Body of pancreas (tissue), 4 donors: ENCODE data around the gene MBD3. TPM values are rescaled to one million over a fixed set of nuclear protein-coding genes. Genes with fewer than 3 reads are reported as not detected.

ENCODE experiments used
- ATAC-seq: fragments of 150-250 bp; one replicate; pipeline ENCODE4 v1.9.1; 2016
- DNase-seq, 4 donors: peaks; one replicate each; pipeline ENCODE4 v3.0.0-alpha.2; 2019
- H3K27ac ChIP-seq, 4 donors: fragments of 200-600 bp; sonication (generic); 1 replicate in 3 of 4; 2 replicates in 1 of 4; pipeline versions ENCODE4 v1.5.1 to v1.6.1; 2016 to 2019; ENCODE audit warnings: mild to moderate bottlenecking in 1 of 4, mixed read lengths in 1 of 4, moderate library complexity in 1 of 4
- H3K27me3 ChIP-seq, 2 donors: fragments of 200-600 bp; sonication (generic); one replicate each; pipeline ENCODE4 v1.6.0; 2016; ENCODE audit warnings: mild to moderate bottlenecking in 1 of 2
- H3K36me3 ChIP-seq, 2 donors: fragments of 200-600 bp; sonication (generic); replicated peaks in 1 of 2; 2 replicates each; pipeline ENCODE4 v1.5.1; 2016; ENCODE audit warnings: low read depth in 2 of 2; ENCODE audit not compliant: insufficient read depth in 1 of 2
- H3K4me1 ChIP-seq: fragments of 200-600 bp; sonication (generic); one replicate; pipeline ENCODE4 v1.6.0; 2016
- H3K4me3 ChIP-seq, 2 donors: fragments of 200-600 bp; sonication (generic); 1 replicate in 1 of 2; 2 replicates in 1 of 2; pipeline ENCODE4 v1.5.1; 2016 to 2019
- H3K9me3 ChIP-seq, 3 donors: fragments of 200-600 bp; sonication (generic); 1 replicate in 2 of 3; 2 replicates in 1 of 3; pipeline ENCODE4 v1.5.1; 2016
- CTCF ChIP-seq, 7 experiments: fragments of 450-650 bp in 4 of 7; fragments of 200-600 bp in 3 of 7; sonication (generic) in 3 of 7; IDR thresholded peaks; one replicate each; pipeline ENCODE4 v1.5.1; 2016 to 2019; ENCODE audit warnings: antibody characterized with exemption in 7 of 7
- POLR2A ChIP-seq, 3 donors: fragments of 450-650 bp; IDR thresholded peaks; one replicate each; pipeline ENCODE4 v1.6.1; 2016; ENCODE audit warnings: antibody characterized with exemption in 3 of 3, mild to moderate bottlenecking in 2 of 3
- WGBS, 2 donors: methylation state at CpG; one replicate each; pipeline ENCODE4 v1.1.5; 2017; 5-methylcytosine and 5-hydroxymethylcytosine counted together
- intact Hi-C: fragments of 100-400 bp; cut with DNase I; formaldehyde crosslinking; loops from one replicate; pipeline ENCODE4 v1.15.1; 2023
- total RNA-seq, 2 donors: library from RNA; depleted of rRNA; stranded (reverse); fragments of >200 nt; gene quantifications; one replicate each; pipeline ENCODE4 v1.1.0, GENCODE V29; 2016

The MBD3 gene
- total RNA-seq, 2 donors from 2014 or later = 37.4 to 91.6 TPM

GRCh38 chr19:1609103-1609396 is 16.4 kb upstream of the MBD3 start:
- no peak overlapping the region for H3K27ac ChIP-seq
- H3K9me3 ChIP-seq = no peaks in the 10 kb centered on the region
- no peak for TF ChIP-seq POLR2A (IDR thresholded peaks at IDR 0.05)
- no peak for TF ChIP-seq CTCF (IDR thresholded peaks at IDR 0.05)
- H3K27me3 ChIP-seq = no peaks in the 10 kb centered on the region
- H3K4me1 ChIP-seq = peaks cover 16% of the 10 kb centered on the region
- intact Hi-C loops = no loop called here
- no peak for DNase-seq
- 20 to 41% methylated on average over 8 to 10 of the region's 10 CpGs for WGBS, 2 donors
- peaks cover 0 to 7% of the 10 kb centered on the region in 2 donors for H3K36me3 ChIP-seq
- ATAC-seq = no peak
- no peak overlapping the region for H3K4me3 ChIP-seq

GRCh38 chr19:1608359-1609102 is 15.9 kb upstream of the MBD3 start:
- no peak for DNase-seq
- H3K4me3 ChIP-seq = no peak overlapping the region
- H3K36me3 ChIP-seq = peaks cover 0 to 6% of the 10 kb centered on the region in 2 donors
- intact Hi-C loops = no loop called here
- H3K9me3 ChIP-seq = no peaks in the 10 kb centered on the region
- 57 to 95% methylated on average over 9 to 23 of the region's 23 CpGs for WGBS, 2 donors
- H3K27ac ChIP-seq = no peak overlapping the region
- ATAC-seq = no peak
- H3K4me1 ChIP-seq = peaks cover 21% of the 10 kb centered on the region
- TF ChIP-seq POLR2A (IDR thresholded peaks at IDR 0.05) (no peak), CTCF (IDR thresholded peaks at IDR 0.05) (no peak)
- no peaks in the 10 kb centered on the region for H3K27me3 ChIP-seq

- intact Hi-C loops = no loop called here
- peak; percentile 4 for ATAC-seq
Measured at GRCh38 chr19:1606138-1606651, 13.5 kb upstream of the MBD3 start.

GRCh38 chr19:1605236-1606137 is 12.8 kb upstream of the MBD3 start, which contains the start of gene UQCR11:
TSS of gene UQCR11 (minus strand) at chr19:1605462. CDS start at chr19:1605409, 53 bp downstream.
- intact Hi-C loops = no loop called here
- 0 to 1% methylated on average over 16 to 65 of the region's 79 CpGs for WGBS, 2 donors
- Histone ChIP-seq H3K27ac (peak within 1 kb of the TSS; percentile 72 to 88 (median 82)), H3K4me3 (peak within 1 kb of the TSS; percentile 96 to 97), H3K36me3 (no peaks in the 10 kb centered on the region), H3K4me1 (peaks cover 26% of the 10 kb centered on the region), H3K9me3 (no peaks in the 10 kb centered on the region), H3K27me3 (no peaks in the 10 kb centered on the region)
- ATAC-seq (peak; percentile 95), DNase-seq (peak; percentile 95 to 97 (median 97))
- TF ChIP-seq CTCF (IDR thresholded peaks at IDR 0.05) = peak in 6 of 7 experiments; percentile 14 to 82 (median 63)
- TF ChIP-seq POLR2A (IDR thresholded peaks at IDR 0.05) = peak in 2 of 3 donors; percentile 50 to 52

More at GRCh38 chr19:1606138-1606651, 13.5 kb upstream of the MBD3 start:
- peak in 1 of 4 donors; percentile 23 for DNase-seq
- Histone ChIP-seq H3K4me1 (peaks cover 26% of the 10 kb centered on the region), H3K4me3 (no peak overlapping the region), H3K36me3 (no peaks in the 10 kb centered on the region), H3K27ac (peak overlapping the region; percentile 72 to 88 (median 82)), H3K9me3 (no peaks in the 10 kb centered on the region), H3K27me3 (no peaks in the 10 kb centered on the region)
- TF ChIP-seq CTCF (IDR thresholded peaks at IDR 0.05) (no peak), POLR2A (IDR thresholded peaks at IDR 0.05) (no peak)
- 15 to 30% methylated on average over 7 to 16 of the region's 16 CpGs for whole genome bisulfite sequencing, 2 donors
